Measurements from ENCODE around the gene TMEM221. TPM values are rescaled to one million over a fixed set of nuclear protein-coding genes. Genes with fewer than 3 reads are reported as not detected.

TMEM221 gene
- total and polyA plus RNA-seq, 3 donors from 2014 or later: 0.68 to 2.6 (median 1.4) TPM

DNA sequence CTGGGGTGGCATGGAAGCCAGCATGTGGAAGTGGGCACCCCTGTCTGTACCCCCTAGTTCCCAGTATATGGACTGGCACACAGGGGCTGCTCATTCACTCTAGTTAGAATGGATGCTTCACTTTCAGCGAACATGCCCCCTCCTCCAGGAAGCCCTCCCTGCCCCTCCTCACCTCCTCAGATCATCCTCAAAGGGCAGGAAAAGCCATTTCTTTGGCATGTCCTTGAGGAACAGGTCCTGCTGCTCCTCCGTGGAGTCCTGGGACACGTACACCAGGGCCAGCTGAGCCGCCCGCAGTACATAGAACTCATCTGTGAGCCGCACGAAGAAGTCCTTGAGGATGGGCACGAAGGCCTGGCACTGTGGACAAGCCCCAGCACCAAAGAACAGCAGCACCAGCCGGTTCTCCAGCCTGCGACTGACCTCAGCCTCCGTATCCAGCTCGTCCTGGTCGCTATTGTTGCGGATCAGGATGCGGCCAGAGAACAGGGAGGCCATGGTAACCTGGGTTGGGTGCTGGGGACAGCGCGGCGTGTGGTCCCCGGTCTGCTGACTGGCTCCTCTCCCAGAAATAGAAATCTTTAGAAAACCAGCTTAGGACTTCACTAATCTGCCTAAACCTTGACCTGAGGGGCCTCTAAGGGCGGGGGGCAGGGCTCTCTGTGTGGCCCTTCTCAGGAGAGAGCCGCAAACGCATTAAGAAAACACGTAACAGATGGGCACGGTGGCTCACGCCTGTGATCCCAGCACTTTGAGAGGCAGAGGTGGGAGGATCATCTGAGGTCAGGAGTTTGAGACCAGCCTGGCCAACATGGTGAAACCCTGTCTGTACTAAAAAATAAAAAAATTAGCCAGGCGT lies 12.1 kb upstream of the TMEM221 start, which contains the start of gene NXNL1:
NXNL1 (minus strand) TSS at position 555 of the 859 bp plus-strand sequence; CDS start at position 498, 57 bp downstream.
- DNase-seq: no peak
- H3K36me3 ChIP-seq (ENCODE audit: low read depth, missing control alignments): no peaks in the 10 kb centered on the region
- no peaks in the 10 kb centered on the region for H3K27me3 ChIP-seq
- intact Hi-C loops (cut with DNase I; ENCODE audit: low total_unique reads): no loop called here
- H3K4me1 ChIP-seq: no peaks in the 10 kb centered on the region
- TF ChIP-seq, protein P1, sequence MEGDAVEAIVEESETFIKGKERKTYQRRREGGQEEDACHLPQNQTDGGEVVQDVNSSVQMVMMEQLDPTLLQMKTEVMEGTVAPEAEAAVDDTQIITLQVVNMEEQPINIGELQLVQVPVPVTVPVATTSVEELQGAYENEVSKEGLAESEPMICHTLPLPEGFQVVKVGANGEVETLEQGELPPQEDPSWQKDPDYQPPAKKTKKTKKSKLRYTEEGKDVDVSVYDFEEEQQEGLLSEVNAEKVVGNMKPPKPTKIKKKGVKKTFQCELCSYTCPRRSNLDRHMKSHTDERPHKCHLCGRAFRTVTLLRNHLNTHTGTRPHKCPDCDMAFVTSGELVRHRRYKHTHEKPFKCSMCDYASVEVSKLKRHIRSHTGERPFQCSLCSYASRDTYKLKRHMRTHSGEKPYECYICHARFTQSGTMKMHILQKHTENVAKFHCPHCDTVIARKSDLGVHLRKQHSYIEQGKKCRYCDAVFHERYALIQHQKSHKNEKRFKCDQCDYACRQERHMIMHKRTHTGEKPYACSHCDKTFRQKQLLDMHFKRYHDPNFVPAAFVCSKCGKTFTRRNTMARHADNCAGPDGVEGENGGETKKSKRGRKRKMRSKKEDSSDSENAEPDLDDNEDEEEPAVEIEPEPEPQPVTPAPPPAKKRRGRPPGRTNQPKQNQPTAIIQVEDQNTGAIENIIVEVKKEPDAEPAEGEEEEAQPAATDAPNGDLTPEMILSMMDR (IDR thresholded peaks at IDR 0.05): no peak
- H3K9me3 ChIP-seq: no peaks in the 10 kb centered on the region
- H3K4me3 ChIP-seq: no peak within 1 kb of the TSS
- no peak within 1 kb of the TSS for H3K27ac ChIP-seq
- WGBS, 2 donors: 81 to 83% methylated on average over 14 to 26 of the region's 26 CpGs

DNA sequence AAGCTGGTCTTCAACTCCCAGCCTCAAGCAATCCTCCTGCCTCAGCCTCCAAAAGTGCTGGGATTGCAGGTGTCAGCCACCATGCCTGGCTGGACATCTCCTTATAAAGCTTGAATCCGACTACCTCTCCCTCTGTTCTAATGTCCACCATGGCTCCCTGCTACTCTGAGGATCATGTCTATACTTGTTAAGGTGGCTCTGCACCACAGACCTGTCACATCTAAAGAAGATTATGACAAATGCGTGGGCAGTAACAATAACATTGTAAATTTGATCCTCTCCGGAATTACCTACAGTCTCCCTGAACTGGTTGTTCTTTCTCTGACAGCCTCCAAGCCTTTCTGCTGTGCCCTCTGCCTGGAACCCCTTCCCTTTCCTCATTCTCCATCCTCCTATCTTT lies 10.5 kb upstream of the TMEM221 start:
- Histone ChIP-seq H3K4me1 (no peaks in the 10 kb centered on the region), H3K27ac (no peak overlapping the region), H3K36me3 (ENCODE audit: low read depth, missing control alignments) (no peaks in the 10 kb centered on the region), H3K27me3 (no peaks in the 10 kb centered on the region), H3K9me3 (no peaks in the 10 kb centered on the region), H3K4me3 (no peak overlapping the region)
- 82 to 86% methylated on average over 3 of the region's 3 CpGs for WGBS, 2 donors
- TF ChIP-seq, protein P1 (IDR thresholded peaks at IDR 0.05): no peak
- no peak for TF ChIP-seq POLR2A (IDR thresholded peaks at IDR 0.05)
- intact Hi-C loops (cut with DNase I; ENCODE audit: low total_unique reads): no loop called here
- DNase-seq: no peak

DNA sequence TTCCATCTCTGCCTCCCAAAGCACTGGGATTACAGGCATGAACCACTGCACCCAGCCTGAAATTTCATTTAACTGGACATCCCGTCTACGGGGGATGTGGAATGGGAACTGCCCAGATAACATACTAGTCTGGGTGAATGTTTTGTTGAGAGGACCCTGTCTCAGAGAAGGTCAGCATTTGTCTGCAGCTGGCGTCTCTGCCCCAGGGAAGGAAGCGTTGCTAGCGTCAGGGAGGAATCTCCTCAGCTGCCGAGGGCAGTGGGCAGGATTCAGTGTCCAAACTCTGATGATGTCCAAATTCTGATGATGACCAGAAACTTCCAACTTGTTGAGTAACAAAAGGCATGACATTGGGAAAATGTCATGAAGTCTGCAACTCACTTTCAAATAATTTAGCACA lies 9.1 kb upstream of the TMEM221 start:
- Histone ChIP-seq H3K4me1 (no peaks in the 10 kb centered on the region), H3K27me3 (no peaks in the 10 kb centered on the region), H3K4me3 (no peak overlapping the region), H3K36me3 (ENCODE audit: low read depth, missing control alignments) (no peaks in the 10 kb centered on the region), H3K9me3 (no peaks in the 10 kb centered on the region), H3K27ac (no peak overlapping the region)
- intact Hi-C loops (cut with DNase I; ENCODE audit: low total_unique reads): no loop called here
- 48 to 52% methylated on average over 6 of the region's 6 CpGs for WGBS, 2 donors
- TF ChIP-seq, protein P1 (IDR thresholded peaks at IDR 0.05): no peak
- TF ChIP-seq POLR2A (IDR thresholded peaks at IDR 0.05): no peak
- no peak for DNase-seq

DNA sequence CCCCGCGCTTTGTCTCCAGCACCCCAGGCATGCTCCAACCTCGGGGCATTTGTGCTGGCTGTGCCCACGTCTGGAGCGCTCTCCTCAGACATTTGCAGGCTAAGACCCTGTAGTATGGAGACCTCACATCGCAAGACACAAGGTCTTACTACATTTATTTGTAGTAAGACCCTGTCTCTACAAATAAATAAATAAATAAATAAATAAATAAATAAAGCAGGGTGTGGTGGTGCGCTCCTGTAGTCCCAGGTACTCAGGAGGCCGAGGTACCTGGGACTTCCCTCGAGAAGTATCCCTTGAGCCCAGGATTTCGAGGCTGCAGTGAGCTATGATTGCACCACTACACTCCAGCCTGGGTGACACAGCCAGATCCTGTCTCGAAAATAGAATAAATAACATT lies 7.7 kb upstream of the TMEM221 start:
- Histone ChIP-seq H3K4me3 (peak overlapping the region in 1 of 2 donors; percentile 9), H3K4me1 (no peaks in the 10 kb centered on the region), H3K36me3 (ENCODE audit: low read depth, missing control alignments) (no peaks in the 10 kb centered on the region), H3K27me3 (no peaks in the 10 kb centered on the region), H3K9me3 (no peaks in the 10 kb centered on the region), H3K27ac (no peak overlapping the region)
- TF ChIP-seq POLR2A (IDR thresholded peaks at IDR 0.05): no peak
- TF ChIP-seq, protein P1 (IDR thresholded peaks at IDR 0.05): no peak
- no peak for DNase-seq
- 55 to 69% methylated on average over 11 of the region's 11 CpGs for WGBS, 2 donors
- intact Hi-C loops (cut with DNase I; ENCODE audit: low total_unique reads): no loop called here
